Measurements from ENCODE around the gene ASB1.

DNA sequence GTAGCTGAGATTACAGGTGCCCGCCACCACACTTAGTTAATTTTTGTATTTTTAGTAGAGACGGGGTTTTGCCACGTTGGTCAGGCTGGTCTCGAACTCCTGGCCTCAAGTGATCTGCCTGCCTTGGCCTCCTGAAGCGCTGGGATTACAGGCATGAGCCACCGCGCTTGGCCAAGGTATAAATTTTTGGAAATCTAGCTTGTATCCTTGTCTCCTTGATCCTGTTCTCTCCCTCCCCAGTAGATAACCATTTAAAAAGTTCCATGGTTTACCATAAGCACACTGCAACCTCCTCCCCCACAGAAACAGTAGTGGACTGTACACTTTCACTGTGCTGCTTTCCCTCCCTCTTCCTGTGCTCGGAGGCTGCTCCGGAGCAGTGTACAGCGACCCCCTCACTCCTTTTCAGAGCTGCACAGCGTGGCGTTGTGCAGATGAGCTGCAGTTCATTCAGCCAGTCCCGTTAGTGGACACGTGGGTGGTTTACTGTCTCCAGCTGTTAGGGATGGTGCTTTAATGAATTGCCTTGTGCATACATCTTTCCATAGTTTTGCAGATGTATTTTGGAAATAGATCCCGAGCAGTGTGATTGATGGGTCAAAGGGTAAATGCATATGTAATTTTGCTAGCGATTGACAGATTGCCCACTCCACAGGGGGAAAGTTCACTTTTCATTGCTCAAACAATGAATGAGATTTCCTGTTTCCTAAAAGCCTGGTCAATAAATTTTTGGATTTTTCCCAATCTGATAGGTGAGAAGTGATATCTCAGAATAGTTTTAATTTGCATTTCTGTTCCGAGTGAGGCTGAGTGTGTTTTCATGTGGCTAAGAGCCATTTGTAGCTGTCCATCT, 14.8 kb downstream of the ASB1 start:
- TF ChIP-seq POLR2A (IDR thresholded peaks at IDR 0.05; ENCODE audit: low read depth, low read length): no peak
- no peak for TF ChIP-seq POLR2AphosphoS5 (IDR thresholded peaks at IDR 0.05; ENCODE audit: low read depth, low read length)
- no peak for TF ChIP-seq TAF1 (IDR thresholded peaks at IDR 0.05; ENCODE audit: low read depth, low read length)

Data from GM12891 (cell line).